GM13977 (cell line): ENCODE data around the gene TECR.
"Not testable (repeated sequence)": the region's sequence is repeated elsewhere in the genome, so short reads cannot be mapped to it uniquely, and the experiment has no call there.

Source experiments
- DNase-seq: peaks from one replicate; pipeline ENCODE4 v3.0.0; 2012; ENCODE audit warnings: low spot score
- CTCF ChIP-seq: IDR thresholded peaks from 2 replicates; pipeline ENCODE4 v1.5.1; 2012; ENCODE audit warnings: mild to moderate bottlenecking, control low read depth; ENCODE audit not compliant: insufficient read depth; ENCODE audit errors: extremely low read depth, missing control alignments
- in situ Hi-C: fragments of 300-500 bp; cut with MboI; formaldehyde crosslinking; loops from one replicate; pipeline ENCODE4 v1.12.0; 2022; ENCODE audit warnings: low sequenced_read_pairs, low pct_unique_long_range_greater_than_20kb, mixed read lengths, inconsistent platforms; ENCODE audit not compliant: unreplicated experiment

The TECR gene

GRCh38 chr19:14536926-14537692 lies 7.7 kb downstream of the TECR start:
- DNase-seq, result peak; percentile 51
- TF ChIP-seq CTCF, result no peak
- in situ Hi-C loops, result no loop called here

- DNase-seq, result no peak
- in situ Hi-C loops, result no loop called here
- no peak for TF ChIP-seq CTCF
These were observed 11.5 kb downstream of the TECR start for GRCh38 chr19:14540741-14541525.

- DNase-seq, in situ Hi-C loops: not testable (repeated sequence)
These were observed 12.6 kb downstream of the TECR start for GRCh38 chr19:14541979-14542378.

GRCh38 chr19:14542711-14543328 lies 13.4 kb downstream of the TECR start:
- no peak for DNase-seq
- in situ Hi-C loops, result no loop called here
- TF ChIP-seq CTCF, result no peak

GRCh38 chr19:14544047-14544446 lies 14.7 kb downstream of the TECR start:
- DNase-seq, result peak; percentile 22
- in situ Hi-C loops, result no loop called here
- no peak for TF ChIP-seq CTCF

- DNase-seq, result no peak
- in situ Hi-C loops, result no loop called here
- no peak for TF ChIP-seq CTCF
These were observed 15.8 kb downstream of the TECR start for GRCh38 chr19:14544977-14545715.
